Esophagus (tissue), 2 donors: ENCODE data around the gene DDX47. TPM values are rescaled to one million over a fixed set of nuclear protein-coding genes. Genes with fewer than 3 reads are reported as not detected.
"Not testable (repeated sequence)": the region's sequence is repeated elsewhere in the genome, so short reads cannot be mapped to it uniquely, and the experiment has no call there.

Experiments used
- H3K27ac ChIP-seq, 2 donors: one replicate each; pipeline ENCODE4 v1.5.1; 2013; ENCODE audit warnings: low read depth in 2 of 2, mild to moderate bottlenecking in 2 of 2, inconsistent platforms in 1 of 2, low read length in 1 of 2, moderate library complexity in 1 of 2
- H3K27me3 ChIP-seq, 2 donors: one replicate each; pipeline ENCODE4 v1.6.1; 2013; ENCODE audit warnings: low read length in 2 of 2, control low read depth in 1 of 2, mild to moderate bottlenecking in 1 of 2; ENCODE audit not compliant: insufficient read depth in 2 of 2, control insufficient read depth in 1 of 2
- H3K36me3 ChIP-seq, 2 donors: one replicate each; pipeline ENCODE4 v1.6.1; 2013; ENCODE audit warnings: low read length in 1 of 2; ENCODE audit not compliant: control insufficient read depth in 2 of 2, insufficient read depth in 2 of 2
- H3K4me1 ChIP-seq, 2 donors: one replicate each; pipeline ENCODE4 v1.6.1; 2013; ENCODE audit warnings: low read length in 1 of 2; ENCODE audit not compliant: control insufficient read depth in 2 of 2, insufficient read depth in 2 of 2
- H3K4me3 ChIP-seq, 2 donors: one replicate each; pipeline ENCODE4 v1.5.1; 2013; ENCODE audit warnings: low read length in 2 of 2, mild to moderate bottlenecking in 2 of 2, low read depth in 1 of 2, moderate library complexity in 1 of 2
- H3K9me3 ChIP-seq, 2 donors: one replicate each; pipeline ENCODE4 v1.6.1; 2013; ENCODE audit warnings: mild to moderate bottlenecking in 2 of 2, low read depth in 1 of 2, low read length in 1 of 2, moderate library complexity in 1 of 2; ENCODE audit not compliant: control insufficient read depth in 2 of 2, insufficient read depth in 1 of 2
- WGBS, 2 donors: extraction: QIAGEN DNeasy Blood & Tissue Kit; methylation state at CpG; one replicate each; pipeline ENCODE4 v1.1.7; 2013; 5-methylcytosine and 5-hydroxymethylcytosine counted together
- polyA plus RNA-seq, 2 donors: library from polyadenylated mRNA; stranded (reverse); fragments of 200-250 nt; gene quantifications; one replicate each; pipeline ENCODE4 v1.2.3, GENCODE V29; 2013
- donor health status: healthy with polysubstance abuse.
- donor health status: Bipolar disorder and iron deficiency.

Gene DDX47
- polyA plus RNA-seq, 2 donors = 17.7 to 33.4 TPM

GRCh38 chr12:12804011-12804410 lies 9.1 kb upstream of the DDX47 start:
- Histone ChIP-seq H3K36me3 (no peaks in the 10 kb centered on the region), H3K4me1 (peaks cover 0 to 2% of the 10 kb centered on the region in 2 donors)

GRCh38 chr12:12804432-12804886 lies 8.7 kb upstream of the DDX47 start:
- Histone ChIP-seq H3K27me3 (no peaks in the 10 kb centered on the region), H3K4me3 (no peak overlapping the region), H3K36me3 (no peaks in the 10 kb centered on the region), H3K4me1 (peaks cover 0 to 2% of the 10 kb centered on the region in 2 donors), H3K9me3 (no peaks in the 10 kb centered on the region), H3K27ac (peak overlapping the region; percentile 84 to 99)
- WGBS, 2 donors = 49 to 51% methylated on average over 6 of the region's 6 CpGs

More at GRCh38 chr12:12804011-12804410, 9.1 kb upstream of the DDX47 start:
- no peak overlapping the region for H3K4me3 ChIP-seq
- no peaks in the 10 kb centered on the region for H3K27me3 ChIP-seq
- peak overlapping the region; percentile 75 to 99 for H3K27ac ChIP-seq
- WGBS, 2 donors = 54 to 56% methylated on average over 6 of the region's 6 CpGs
- no peaks in the 10 kb centered on the region for H3K9me3 ChIP-seq

- WGBS, 2 donors = 69 to 70% methylated on average over 8 of the region's 8 CpGs
- Histone ChIP-seq H3K27ac (peak overlapping the region; percentile 62 to 80), H3K4me3 (no peak overlapping the region), H3K9me3 (no peaks in the 10 kb centered on the region), H3K36me3 (no peaks in the 10 kb centered on the region), H3K27me3 (no peaks in the 10 kb centered on the region), H3K4me1 (peaks cover 0 to 2% of the 10 kb centered on the region in 2 donors)
Measured at GRCh38 chr12:12806784-12807516, 6.2 kb upstream of the DDX47 start.

GRCh38 chr12:12807517-12807903 lies 5.6 kb upstream of the DDX47 start:
- not testable (repeated sequence) for H3K36me3 ChIP-seq, H3K9me3 ChIP-seq, H3K4me3 ChIP-seq, H3K27me3 ChIP-seq, H3K4me1 ChIP-seq
- peak overlapping the region; percentile 62 to 80 for H3K27ac ChIP-seq
- WGBS, 2 donors = 57 to 68% methylated on average over 3 of the region's 3 CpGs

GRCh38 chr12:12807970-12808702 lies 5.0 kb upstream of the DDX47 start:
- H3K36me3 ChIP-seq = no peaks in the 10 kb centered on the region
- H3K9me3 ChIP-seq = no peaks in the 10 kb centered on the region
- WGBS, 2 donors = 42 to 57% methylated on average over 11 of the region's 11 CpGs
- H3K27me3 ChIP-seq = no peaks in the 10 kb centered on the region
- H3K27ac ChIP-seq = peak overlapping the region; percentile 80 to 83
- no peak overlapping the region for H3K4me3 ChIP-seq
- H3K4me1 ChIP-seq = peaks cover 0 to 2% of the 10 kb centered on the region in 2 donors

GRCh38 chr12:12810553-12811021 lies 2.6 kb upstream of the DDX47 start:
- H3K36me3 ChIP-seq = no peaks in the 10 kb centered on the region
- H3K27ac ChIP-seq = no peak overlapping the region
- peaks cover 0 to 2% of the 10 kb centered on the region in 2 donors for H3K4me1 ChIP-seq
- no peaks in the 10 kb centered on the region for H3K9me3 ChIP-seq
- WGBS, 2 donors = 69 to 88% methylated on average over 10 of the region's 10 CpGs
- no peaks in the 10 kb centered on the region for H3K27me3 ChIP-seq
- H3K4me3 ChIP-seq = no peak overlapping the region

- H3K4me3 ChIP-seq = no peak overlapping the region
- WGBS, 2 donors = 91 to 92% methylated on average over 3 of the region's 3 CpGs
- H3K27me3 ChIP-seq = no peaks in the 10 kb centered on the region
- no peak overlapping the region for H3K27ac ChIP-seq
- no peaks in the 10 kb centered on the region for H3K36me3 ChIP-seq
- H3K4me1 ChIP-seq = peaks cover 0 to 2% of the 10 kb centered on the region in 2 donors
- H3K9me3 ChIP-seq = no peaks in the 10 kb centered on the region
Measured at GRCh38 chr12:12811343-12811742, 1.8 kb upstream of the DDX47 start.

- H3K36me3 ChIP-seq = no peaks in the 10 kb centered on the region
- H3K27ac ChIP-seq = no peak overlapping the region
- peaks cover 0 to under 1% of the 10 kb centered on the region in 2 donors for H3K4me1 ChIP-seq
- H3K9me3 ChIP-seq = no peaks in the 10 kb centered on the region
- H3K27me3 ChIP-seq = no peaks in the 10 kb centered on the region
- H3K4me3 ChIP-seq = no peak overlapping the region
- 97 to 99% methylated on average over 5 of the region's 5 CpGs for WGBS, 2 donors
Measured at GRCh38 chr12:12812174-12812573, 972 bp upstream of the DDX47 start.

GRCh38 chr12:12812618-12813119 lies 477 bp upstream of the DDX47 start:
- Histone ChIP-seq H3K4me1 (no peaks in the 10 kb centered on the region), H3K4me3 (no peak overlapping the region), H3K27me3 (no peaks in the 10 kb centered on the region), H3K27ac (no peak overlapping the region), H3K36me3 (no peaks in the 10 kb centered on the region), H3K9me3 (no peaks in the 10 kb centered on the region)
- WGBS, 2 donors = 67 to 68% methylated on average over 14 of the region's 14 CpGs
